OCI-LY7 (cell line): ENCODE measurements around the gene TMEM53. TPM values are rescaled to one million over a fixed set of nuclear protein-coding genes. Genes with fewer than 3 reads are reported as not detected.

Experiments
- Bru-seq: library from RNA; stranded (reverse); fragments of 400-500 nt; gene quantifications from one replicate; lab custom pipeline; 2021; lab: Mats Ljungman, UMichigan
- BruChase-seq, 2 experiments: library from RNA; stranded (reverse); fragments of 400-500 nt; gene quantifications; one replicate each; lab custom pipeline; 2021; lab: Mats Ljungman, UMichigan
- BruUV-seq: library from RNA; stranded (reverse); fragments of 400-500 nt; replicated peaks from 2 replicates; lab custom pipeline; 2021; lab: Mats Ljungman, UMichigan
- CTCF ChIA-PET: fragments of 300-600 bp; sonication (Branson Sonifier 250); formaldehyde crosslinking; loops from one replicate; lab custom pipeline; 2022; ENCODE audit warnings: antibody characterized with exemption; ENCODE audit not compliant: unreplicated experiment; lab: Charles Lee
- POLR2A ChIA-PET: fragments of 300-600 bp; sonication (Branson Sonifier 250); formaldehyde crosslinking; loops from one replicate; lab custom pipeline; 2022; ENCODE audit warnings: antibody characterized with exemption; lab: Charles Lee
- DNase-seq: peaks from one replicate; pipeline ENCODE4 v3.0.0-alpha.2; 2015; ENCODE audit warnings: low spot score
- H2AFZ ChIP-seq: fragments of 200-600 bp; sonication (generic), shearing (Covaris generic); 2 replicates; pipeline ENCODE4 v1.6.1; 2014; ENCODE audit warnings: mild to moderate bottlenecking, antibody characterized with exemption, low read length, moderate library complexity
- H3K27ac ChIP-seq: fragments of 200-600 bp; sonication (generic); 2 replicates; pipeline ENCODE4 v1.5.1; 2014; ENCODE audit warnings: mixed run types, low read depth, mild to moderate bottlenecking, moderate library complexity, low read length, inconsistent platforms; ENCODE audit not compliant: poor library complexity, severe bottlenecking
- H3K36me3 ChIP-seq: fragments of 200-600 bp; sonication (generic); 2 replicates; pipeline ENCODE4 v1.6.1; 2014; ENCODE audit warnings: mild to moderate bottlenecking, antibody characterized with exemption, low read length, moderate library complexity, mixed read lengths; ENCODE audit not compliant: insufficient read depth
- H3K4me1 ChIP-seq: fragments of 200-600 bp; sonication (generic); 2 replicates; pipeline ENCODE4 v1.5.1; 2014; ENCODE audit warnings: mild to moderate bottlenecking, low read length; ENCODE audit not compliant: insufficient read depth, poor library complexity, severe bottlenecking
- H3K4me2 ChIP-seq: fragments of 200-600 bp; sonication (generic); 2 replicates; pipeline ENCODE4 v1.6.1; 2014; ENCODE audit warnings: mild to moderate bottlenecking, low read length
- H3K4me3 ChIP-seq: fragments of 200-600 bp; sonication (generic); 2 replicates; pipeline ENCODE4 v1.5.1; 2014; ENCODE audit warnings: mild to moderate bottlenecking, low read depth, low read length; ENCODE audit not compliant: poor library complexity, severe bottlenecking
- H3K79me2 ChIP-seq: fragments of 200-600 bp; sonication (generic); 2 replicates; pipeline ENCODE4 v1.6.1; 2016; ENCODE audit warnings: low read depth, mild to moderate bottlenecking, low read length, moderate library complexity, mixed read lengths; ENCODE audit not compliant: insufficient read depth
- H3K9me2 ChIP-seq: fragments of 200-600 bp; sonication (generic); 2 replicates; pipeline ENCODE4 v1.6.1; 2016; ENCODE audit warnings: mild to moderate bottlenecking, low read length, mixed read lengths; ENCODE audit not compliant: insufficient read depth
- H3K9me3 ChIP-seq: fragments of 200-600 bp; sonication (generic); 2 replicates; pipeline ENCODE4 v1.6.1; 2014; ENCODE audit warnings: mild to moderate bottlenecking, mixed run types, low read length, mixed read lengths
- H4K20me1 ChIP-seq: fragments of 200-600 bp; sonication (generic); 2 replicates; pipeline ENCODE4 v1.6.1; 2014; ENCODE audit warnings: mild to moderate bottlenecking, antibody characterized with exemption, low read length, moderate library complexity, mixed read lengths; ENCODE audit not compliant: insufficient read depth
- CTCF ChIP-seq: fragments of 200-600 bp; sonication (generic); conservative IDR thresholded peaks from 2 replicates; pipeline ENCODE4 v1.5.1; 2014; ENCODE audit warnings: mild to moderate bottlenecking, antibody characterized with exemption, low read length, moderate library complexity, mixed read lengths
- EZH2phosphoT487 ChIP-seq: fragments of 200-600 bp; sonication (generic); IDR thresholded peaks from 2 replicates; pipeline ENCODE4 v1.6.1; 2018; ENCODE audit warnings: low read depth, borderline replicate concordance, mild to moderate bottlenecking, mixed run types, antibody characterized with exemption, low read length, moderate library complexity, mixed read lengths
- intact Hi-C: fragments of 100-400 bp; cut with micrococcal nuclease; formaldehyde crosslinking; loops from one replicate; pipeline ENCODE4 v1.10.0; 2022; ENCODE audit not compliant: unreplicated experiment
- long read RNA-seq: library from polyadenylated mRNA; stranded (forward); transcript quantifications from one replicate; pipeline ENCODE4 v2.0.0, GENCODE V29; 2022
- total RNA-seq, 2 experiments: library from RNA; depleted of rRNA in 1 of 2; stranded (reverse); fragments of >200 nt in 1 of 2; shearing (Covaris generic) in 1 of 2; gene quantifications; 2 replicates each; pipeline ENCODE4 v1.2.3, GENCODE V29; 2014 to 2022

TMEM53 gene
- total RNA-seq (2014; rRNA removed; shearing (Covaris generic)) (5.5 and 6.6 TPM in 2 replicates), total RNA-seq (2022) (8.1 and 8.9 TPM in 2 replicates), Bru-seq, nascent RNA (percentile 45 among the genes with signal in this experiment), BruChase-seq, experiment 1, labeled RNA remaining after a 6-hour chase (percentile 50 among the genes with signal in this experiment), BruChase-seq, experiment 2, labeled RNA remaining after a 2-hour chase (percentile 50 among the genes with signal in this experiment)
- long read RNA-seq, transcript TMEM53-202 (3 exons, 2,310 nt), result major isoform, 7 of 38 reads
- long read RNA-seq, transcript TMEM53-201 (3 exons, 890 nt), result minor isoform, 5 of 38 reads
- long read RNA-seq, partial matches to known transcripts, result 1 of 38 reads
- long read RNA-seq, other reads (novel, unspliced or antisense), result 14 of 38 reads

- ChIA-PET CTCF (interaction anchor here (0.6 to 1.9 kb wide), 3 partner anchors 22 to 51 kb away, joined by 3 to 6 read pairs (median 4); no protein-coding TSS in a partner anchor), POLR2A (interaction anchor here (0.5 to 4.3 kb wide), 11 partner anchors 10 to 314 kb away, joined by 3 to 27 read pairs (median 5); partner anchors contain the start of gene RNU5D-1)
- intact Hi-C loops, result loop anchor here (2.0 kb wide), 1 partner anchor 20 kb away; no protein-coding TSS in a partner anchor
- Histone ChIP-seq H2AFZ (peak within 1 kb of the TSS; percentile 69), H3K4me2 (peak within 1 kb of the TSS; percentile 84), H3K79me2 (no peaks in the 10 kb centered on the region), H3K9me3 (no peaks in the 10 kb centered on the region), H3K36me3 (no peaks in the 10 kb centered on the region), H4K20me1 (no peaks in the 10 kb centered on the region), H3K4me1 (peaks cover 54% of the 10 kb centered on the region), H3K4me3 (peak within 1 kb of the TSS; percentile 73), H3K9me2 (no peaks in the 10 kb centered on the region), H3K27ac (peak within 1 kb of the TSS; percentile 53)
- TF ChIP-seq EZH2phosphoT487 (no peak), CTCF (peak; percentile 57)
- no TSS peak for BruUV-seq
- peak; percentile 99 for DNase-seq
Measured at GRCh38 chr1:44674113-44675000, at the start of gene TMEM53, which contains the start of gene ARMH1. TSS of gene TMEM53 (minus strand) at chr1:44674481. CDS start at chr1:44674391, 90 bp downstream. TSS of gene ARMH1 (plus strand) at chr1:44674714. CDS start at chr1:44689698, 14,984 bp downstream.

- intact Hi-C loops, result loop anchor here (5.0 kb wide), 1 partner anchor 579 kb away; no protein-coding TSS in a partner anchor
- peak overlapping the region; percentile 30; the same call in 1 of the 2 replicates for H2AFZ ChIP-seq
- CTCF ChIA-PET, result interaction anchor here (0.6 kb wide), 1 partner anchor 12 kb away, joined by 10 read pairs; no protein-coding TSS in a partner anchor
Measured at GRCh38 chr1:44723496-44724295, 49.4 kb upstream of the TMEM53 start.

More at GRCh38 chr1:44723496-44724295, 49.4 kb upstream of the TMEM53 start:
- H3K4me2 ChIP-seq, result peak overlapping the region; percentile 60
- H3K9me2 ChIP-seq, result no peaks in the 10 kb centered on the region
- no TSS peak for BruUV-seq
- no peaks in the 10 kb centered on the region for H3K79me2 ChIP-seq
- peak; percentile 84 for DNase-seq
- H4K20me1 ChIP-seq, result no peaks in the 10 kb centered on the region
- H3K4me3 ChIP-seq, result peak overlapping the region; percentile 22
- peaks cover 56% of the 10 kb centered on the region for H3K4me1 ChIP-seq
- H3K9me3 ChIP-seq, result no peaks in the 10 kb centered on the region
- TF ChIP-seq CTCF (no peak), EZH2phosphoT487 (no peak)
- POLR2A ChIA-PET, result interaction anchor here (1.3 to 4.8 kb wide), 6 partner anchors 8 to 580 kb away, joined by 7 to 147 read pairs (median 68); partner anchors contain the start of gene RNU5D-1
- peak overlapping the region; percentile 89 for H3K27ac ChIP-seq
- H3K36me3 ChIP-seq, result no peaks in the 10 kb centered on the region
